GM19023 (cell line): ENCODE data around the gene AWAT1.
"Not testable (repeated sequence)": the region's sequence is repeated elsewhere in the genome, so short reads cannot be mapped to it uniquely, and the experiment has no call there.

Source experiments
- ATAC-seq: cut with Tn5 transposase; IDR thresholded peaks from one replicate; pipeline ENCODE4 v1.9.1; 2021; ENCODE audit warnings: mild to moderate bottlenecking, moderate library complexity; ENCODE audit not compliant: unreplicated experiment

The AWAT1 gene

GRCh38 chrX:70234355-70234754 lies at the start of gene AWAT1:
AWAT1 (plus strand) TSS chrX:70234655; CDS start chrX:70234696, 41 bp downstream.
- ATAC-seq: no peak

DNA sequence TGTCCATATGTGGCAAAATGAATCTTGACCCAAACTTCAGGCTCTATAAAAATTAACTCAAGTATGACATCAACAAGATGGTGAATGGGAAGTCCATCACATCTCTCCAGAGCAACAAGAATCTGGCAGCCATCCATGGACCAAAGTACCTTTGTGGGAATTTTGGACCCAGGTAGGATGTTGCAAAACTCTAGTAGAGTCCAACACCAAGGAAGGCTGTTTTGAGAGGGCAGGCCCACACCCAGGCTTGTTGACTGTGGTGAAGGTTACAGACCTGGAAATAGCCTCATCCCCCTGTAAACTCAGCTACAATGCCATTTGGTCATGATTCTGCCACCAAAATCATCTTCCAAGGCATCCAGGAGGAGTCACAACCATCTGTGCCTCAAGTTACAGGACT lies 44.2 kb upstream of the AWAT1 start:
- ATAC-seq: no peak

DNA sequence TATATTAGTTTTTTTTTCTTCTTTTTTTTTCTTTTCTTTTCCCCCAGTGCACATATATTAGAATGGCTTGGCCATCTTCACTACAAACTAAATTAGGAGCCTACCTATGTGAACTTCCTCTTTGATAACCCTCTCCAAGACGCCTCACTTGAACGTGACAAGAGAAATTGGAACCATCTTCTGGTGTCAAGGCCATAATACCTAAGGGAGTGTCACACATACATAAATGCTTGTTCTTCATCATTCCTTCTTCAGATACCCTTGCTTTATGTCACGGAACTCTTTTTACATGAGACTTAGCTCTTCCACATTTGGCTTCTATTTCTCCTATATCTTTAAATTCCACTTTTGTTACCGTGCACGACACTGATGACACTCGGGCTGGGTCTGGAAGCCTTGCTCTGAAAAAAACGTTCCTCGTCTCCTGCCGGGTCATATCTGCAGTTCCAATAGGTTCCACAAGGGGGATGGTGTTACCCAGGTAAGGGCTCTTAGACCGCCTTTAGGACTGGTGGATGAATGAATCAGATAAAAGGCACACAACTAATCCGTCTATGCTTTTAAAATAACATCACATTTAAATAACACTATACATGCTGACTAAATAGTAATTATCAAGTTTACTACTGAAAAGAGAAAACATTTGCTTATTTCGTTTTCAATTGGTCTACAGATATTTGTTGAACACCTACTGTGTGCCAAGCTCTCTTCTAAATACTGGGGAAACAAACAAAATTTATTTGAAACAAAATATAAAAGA lies 37.3 kb upstream of the AWAT1 start:
- ATAC-seq: peak; percentile 92

DNA sequence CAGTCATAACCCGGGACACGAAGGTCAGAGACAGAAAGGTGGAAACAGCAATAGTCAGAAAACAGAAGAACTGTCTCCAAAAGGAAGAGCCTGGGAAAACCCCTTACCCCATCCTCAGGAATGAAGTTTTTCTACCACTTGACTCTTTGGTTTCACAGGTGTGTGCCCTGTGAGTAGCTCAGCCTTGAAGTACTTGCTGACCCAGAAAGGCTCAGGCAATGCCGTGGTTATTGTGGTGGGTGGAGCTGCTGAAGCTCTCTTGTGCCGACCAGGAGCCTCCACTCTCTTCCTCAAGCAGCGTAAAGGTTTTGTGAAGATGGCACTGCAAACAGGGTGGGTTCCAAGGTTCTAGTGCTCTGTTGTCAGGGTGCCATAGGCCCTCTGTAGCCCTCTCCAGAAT lies 32.7 kb upstream of the AWAT1 start:
- ATAC-seq: no peak

DNA sequence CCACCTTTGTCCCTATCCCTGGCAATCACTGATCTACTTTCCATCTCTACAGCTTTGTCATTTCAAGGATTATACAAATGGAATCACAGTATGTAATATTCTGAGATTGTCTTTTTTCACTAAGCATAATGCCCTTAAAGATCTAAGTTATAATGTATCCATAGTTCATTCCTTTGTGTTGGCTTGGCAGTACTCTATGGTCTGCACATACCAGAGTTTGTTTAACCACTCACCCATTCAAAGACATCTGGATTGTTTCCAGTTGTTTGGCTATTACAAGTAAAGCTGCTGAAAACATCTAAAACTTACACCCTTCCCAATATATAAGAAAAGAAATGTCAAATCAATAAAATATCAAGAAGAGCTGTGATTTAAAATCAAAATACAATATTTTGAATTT lies 26.0 kb upstream of the AWAT1 start:
- ATAC-seq: no peak

DNA sequence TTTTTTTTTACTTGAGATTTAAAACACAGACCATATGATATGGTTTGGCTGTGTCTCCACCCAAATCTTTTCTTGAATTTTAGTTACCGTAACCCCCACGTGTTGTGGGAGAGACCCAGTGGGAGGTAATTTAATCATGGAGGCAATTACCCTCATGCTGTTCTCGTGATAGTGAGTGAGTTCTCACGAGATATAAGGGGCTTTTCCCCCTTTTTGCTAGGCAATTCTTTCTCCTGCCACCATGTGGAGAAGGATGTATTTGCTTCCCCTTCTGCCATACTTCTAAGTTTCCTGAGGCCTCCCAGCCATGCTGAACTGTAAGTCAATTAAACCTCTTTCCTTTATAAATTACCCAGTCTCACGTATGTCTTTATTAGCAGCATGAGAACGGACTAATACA lies 24.9 kb upstream of the AWAT1 start:
- ATAC-seq: not testable (repeated sequence)

GRCh38 chrX:70219938-70220764 lies 14.3 kb upstream of the AWAT1 start:
- no peak for ATAC-seq

DNA sequence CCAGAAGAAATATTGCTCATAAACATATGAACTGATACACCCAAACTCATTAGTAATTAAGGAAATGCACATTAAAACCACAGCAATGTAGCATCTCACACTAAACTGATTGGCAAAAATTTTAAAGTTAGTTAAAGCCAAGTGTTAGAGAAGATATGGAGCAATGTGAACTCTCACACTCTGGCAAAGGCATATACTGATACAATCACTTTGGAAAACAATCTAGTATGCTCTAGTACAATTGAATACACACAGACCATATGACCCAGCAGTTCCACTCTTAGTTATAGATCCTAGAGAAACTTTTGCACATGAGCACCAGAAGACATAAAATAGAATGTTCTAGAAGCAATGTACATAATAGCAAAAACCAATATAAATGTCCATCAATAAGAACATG lies 8.4 kb upstream of the AWAT1 start:
- ATAC-seq: no peak

DNA sequence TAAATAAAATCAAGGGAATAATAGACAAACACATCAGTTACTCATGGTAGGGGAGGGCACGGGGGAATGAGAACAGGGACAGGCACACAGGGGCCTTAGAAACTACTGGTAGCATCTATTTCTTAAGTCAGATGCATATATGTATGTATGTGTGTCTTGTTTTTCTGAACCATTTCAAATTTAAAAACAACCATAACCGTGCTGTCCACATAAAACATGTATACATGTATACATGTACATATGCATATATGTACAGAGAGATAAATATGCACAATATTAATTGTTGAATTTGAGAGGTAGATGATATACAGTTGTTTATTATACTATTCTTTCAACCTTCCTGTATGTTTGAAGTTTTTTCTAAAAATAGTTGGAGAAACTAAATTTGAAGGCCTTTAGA lies 7.8 kb upstream of the AWAT1 start:
- no peak for ATAC-seq

- no peak for ATAC-seq
Measured at GRCh38 chrX:70231666-70232065, 2.8 kb upstream of the AWAT1 start.

DNA sequence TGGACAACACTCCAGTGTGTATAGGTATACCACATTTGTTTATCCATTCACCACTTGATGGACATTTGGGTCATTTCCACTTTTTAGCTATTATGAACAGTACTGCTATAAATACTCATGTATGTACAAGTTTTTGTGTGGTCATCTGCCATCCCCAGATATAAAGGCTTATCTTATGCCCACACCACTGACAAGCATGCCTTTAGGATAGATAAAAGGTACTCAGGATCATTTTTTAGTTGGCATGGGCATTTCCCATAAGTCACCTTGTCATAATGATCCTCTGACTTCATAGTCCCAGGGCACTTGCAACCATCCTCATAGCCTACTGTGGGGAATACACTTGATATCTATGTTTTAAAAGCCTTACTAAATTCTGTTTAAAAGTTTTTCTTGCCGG lies 6.3 kb downstream of the AWAT1 start:
- no peak for ATAC-seq

DNA sequence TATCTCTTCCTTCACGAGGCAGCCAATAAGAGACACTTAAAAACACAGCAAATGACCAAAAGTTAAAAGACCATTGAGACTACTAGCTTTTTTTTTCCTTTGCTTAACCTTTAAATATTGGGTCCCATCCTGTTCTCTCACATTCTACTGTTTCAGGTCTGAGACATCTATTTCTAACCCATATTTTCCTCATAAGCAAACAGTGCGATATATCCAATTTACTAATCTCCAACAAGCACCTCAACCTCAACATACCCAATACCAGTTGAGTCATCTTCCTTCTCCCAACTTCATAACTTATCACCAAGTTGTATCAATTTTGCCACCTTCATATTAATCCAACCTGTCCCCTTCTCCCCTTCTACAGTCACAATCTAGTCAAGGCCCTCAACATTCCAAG lies 7.0 kb downstream of the AWAT1 start:
- ATAC-seq: no peak

- ATAC-seq: not testable (repeated sequence)
Measured at GRCh38 chrX:70243601-70244000, 9.1 kb downstream of the AWAT1 start.

- ATAC-seq: no peak
Measured at GRCh38 chrX:70244881-70245280, 10.4 kb downstream of the AWAT1 start.

DNA sequence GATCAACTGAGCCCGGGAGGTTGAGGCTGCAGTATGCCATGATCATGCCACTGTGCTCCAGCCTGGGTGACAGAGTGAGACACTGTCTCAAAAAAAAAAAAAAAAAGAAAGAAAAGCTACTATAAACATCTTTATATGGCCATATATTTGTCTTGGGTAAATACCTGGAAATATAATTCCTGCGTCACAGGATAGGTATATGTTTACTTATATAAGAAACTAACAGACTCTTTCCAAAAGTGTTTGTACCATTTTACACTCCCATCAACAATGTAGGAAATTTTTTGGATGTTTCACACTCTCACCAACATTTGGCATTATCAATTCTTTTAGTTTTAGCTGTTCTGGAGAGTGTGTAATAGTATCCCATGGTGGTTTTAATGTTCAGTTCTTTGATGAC lies 12.8 kb downstream of the AWAT1 start:
- ATAC-seq: no peak

DNA sequence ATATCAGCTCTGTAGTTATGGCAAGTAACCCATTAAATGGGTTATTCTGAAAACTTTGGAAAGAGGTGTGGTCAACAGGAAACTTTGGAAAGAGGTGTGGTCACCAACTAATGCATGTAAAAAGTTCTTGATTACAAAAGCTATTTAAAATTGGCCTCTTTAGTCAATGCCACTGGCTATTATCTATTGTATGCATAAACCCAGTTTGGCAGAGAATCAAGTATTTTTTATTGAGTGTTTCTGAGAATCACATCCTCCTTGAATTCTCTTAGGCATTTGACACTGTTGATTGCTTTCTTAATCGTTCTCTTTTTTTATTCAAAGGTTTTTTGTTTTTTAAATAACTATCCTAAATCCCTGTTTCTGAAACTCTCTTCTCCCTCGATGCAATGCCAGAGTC lies 18.0 kb downstream of the AWAT1 start:
- no peak for ATAC-seq

GRCh38 chrX:70253377-70254062 lies 19.1 kb downstream of the AWAT1 start:
- no peak for ATAC-seq

GRCh38 chrX:70254063-70254400 lies 19.6 kb downstream of the AWAT1 start:
- ATAC-seq: no peak

GRCh38 chrX:70254909-70255308 lies 20.5 kb downstream of the AWAT1 start:
- ATAC-seq: no peak

DNA sequence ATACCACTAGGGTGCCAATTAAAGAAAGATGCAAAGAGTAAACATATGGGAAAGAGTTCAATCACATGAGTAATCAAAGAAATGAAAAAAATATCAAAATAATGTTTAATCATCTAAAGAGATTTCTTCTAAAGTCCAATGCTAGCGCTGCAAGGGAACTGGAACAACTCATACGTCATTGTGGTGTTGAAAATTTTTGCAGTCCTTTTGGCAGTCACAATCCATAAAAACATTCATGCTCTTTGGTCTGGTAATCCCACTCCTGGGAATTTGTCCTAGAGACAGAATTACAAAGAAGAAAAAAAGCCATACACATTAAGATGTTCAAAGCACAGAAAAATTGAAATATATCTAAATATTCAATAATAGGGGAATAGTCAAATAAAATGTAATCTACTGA lies 21.0 kb downstream of the AWAT1 start:
- no peak for ATAC-seq

GRCh38 chrX:70257423-70258288 lies 23.2 kb downstream of the AWAT1 start:
- ATAC-seq: no peak
